Activated CD4-positive, alpha-beta T cell treated with anti-CD3 and anti-CD28 coated beads for 36 hours (primary cell): ENCODE results near the gene LSM10. TPM values are rescaled to one million over a fixed set of nuclear protein-coding genes. Genes with fewer than 3 reads are reported as not detected.
A peak's percentile ranks its signal among the peaks of the same experiment; 100 is the strongest.

Experiments
- ATAC-seq: fragments of 200-7000 bp; cut with Tn5 transposase; one replicate; pipeline ENCODE4 v1.10.0; 2021; ENCODE audit warnings: mild to moderate bottlenecking, moderate library complexity
- CTCF ChIA-PET: fragments of 350-600 bp; sonication (Branson Sonifier 250); formaldehyde crosslinking; loops from one replicate; lab custom pipeline; 2021; ENCODE audit warnings: antibody characterized with exemption; lab: Charles Lee
- POLR2A ChIA-PET: fragments of 350-600 bp; sonication (Branson Sonifier 250); formaldehyde crosslinking; loops from one replicate; lab custom pipeline; 2021; ENCODE audit warnings: antibody characterized with exemption, inconsistent platforms; lab: Charles Lee
- DNase-seq: peaks from one replicate; pipeline ENCODE4 v3.0.0-alpha.2; 2020
- H3K27ac Mint-ChIP-seq: one replicate; pipeline ENCODE4 v1.8.0; 2021; ENCODE audit warnings: mixed read lengths
- H3K27me3 Mint-ChIP-seq: one replicate; pipeline ENCODE4 v1.8.0; 2021; ENCODE audit warnings: mixed read lengths
- H3K36me3 Mint-ChIP-seq: one replicate; pipeline ENCODE4 v1.8.0; 2021; ENCODE audit warnings: low read depth, mixed read lengths
- H3K4me1 Mint-ChIP-seq: one replicate; pipeline ENCODE4 v1.8.0; 2021; ENCODE audit warnings: mixed read lengths
- H3K4me3 Mint-ChIP-seq: one replicate; pipeline ENCODE4 v1.8.0; 2021; ENCODE audit warnings: mild to moderate bottlenecking, moderate library complexity, mixed read lengths
- H3K9me3 Mint-ChIP-seq: one replicate; pipeline ENCODE4 v1.8.0; 2021; ENCODE audit warnings: low read depth, mixed read lengths
- intact Hi-C, 2 experiments: fragments of 100-400 bp; cut with DNase I in 1 of 2; cut with micrococcal nuclease in 1 of 2; formaldehyde crosslinking; loops; one replicate each; pipeline versions ENCODE4 v1.14.2 to v1.15.1; 2022 to 2024; cut with DNase I, micrococcal nuclease
- total RNA-seq, 2 experiments: library from RNA; stranded (reverse); gene quantifications; one replicate each; pipeline ENCODE4 v1.2.3, GENCODE V29; 2021

LSM10 gene
- total RNA-seq, 2 experiments from 2014 or later = 40.6 to 44.0 TPM

- peak overlapping the region; percentile 44 for H3K4me3 Mint-ChIP-seq
- peak overlapping the region; percentile 91 for H3K27ac Mint-ChIP-seq
- H3K36me3 Mint-ChIP-seq = no peaks in the 10 kb centered on the region
- H3K4me1 Mint-ChIP-seq = peaks cover 21% of the 10 kb centered on the region
- intact Hi-C loops = loop anchor here (1.0 to 2.0 kb wide), 3 partner anchors 15 to 26 kb away; partner anchors contain the start of gene LSM10 (in 2 of the 2)
- no peaks in the 10 kb centered on the region for H3K9me3 Mint-ChIP-seq
- CTCF ChIA-PET = interaction anchor here (0.7 to 1.2 kb wide), 6 partner anchors 8 to 126 kb away, joined by 3 to 4 read pairs (median 3); no protein-coding TSS in a partner anchor
- H3K27me3 Mint-ChIP-seq = no peaks in the 10 kb centered on the region
- peak; percentile 98 for ATAC-seq
- peak; percentile 82 for DNase-seq
- POLR2A ChIA-PET = interaction anchor here (0.6 to 1.6 kb wide), 4 partner anchors 25 to 262 kb away, joined by 3 to 10 read pairs (median 4); partner anchors contain the start of genes EVA1B and TRAPPC3
Observed at GRCh38 chr1:36411674-36412648, 14.3 kb upstream of the LSM10 start.

GRCh38 chr1:36408479-36408878 is 10.8 kb upstream of the LSM10 start:
- Mint-ChIP-seq H3K4me3 (no peak overlapping the region), H3K27me3 (no peaks in the 10 kb centered on the region), H3K9me3 (no peaks in the 10 kb centered on the region), H3K36me3 (no peaks in the 10 kb centered on the region), H3K27ac (no peak overlapping the region), H3K4me1 (peaks cover 21% of the 10 kb centered on the region)
- no peak for ATAC-seq
- POLR2A ChIA-PET = no interaction called here
- intact Hi-C loops = no loop called here
- CTCF ChIA-PET = interaction anchor here (0.7 to 1.3 kb wide), 4 partner anchors 10 to 259 kb away, joined by 3 to 5 read pairs (median 3); no protein-coding TSS in a partner anchor
- no peak for DNase-seq

GRCh38 chr1:36406440-36406839 is 8.7 kb upstream of the LSM10 start:
- ATAC-seq = no peak
- no peak overlapping the region for H3K27ac Mint-ChIP-seq
- POLR2A ChIA-PET = no interaction called here

GRCh38 chr1:36402504-36402890 is 4.8 kb upstream of the LSM10 start:
- Mint-ChIP-seq H3K4me1 (peaks cover 12% of the 10 kb centered on the region), H3K27me3 (no peaks in the 10 kb centered on the region), H3K4me3 (no peak overlapping the region), H3K9me3 (no peaks in the 10 kb centered on the region), H3K36me3 (no peaks in the 10 kb centered on the region), H3K27ac (no peak overlapping the region)
- DNase-seq (no peak), ATAC-seq (no peak)
- CTCF ChIA-PET = interaction anchor here (0.6 to 1.3 kb wide), 2 partner anchors 17 to 132 kb away, joined by 3 to 4 read pairs; no protein-coding TSS in a partner anchor
- intact Hi-C loops = no loop called here
- POLR2A ChIA-PET = no interaction called here

More at GRCh38 chr1:36406440-36406839, 8.7 kb upstream of the LSM10 start:
- Mint-ChIP-seq H3K36me3 (no peaks in the 10 kb centered on the region), H3K4me1 (peaks cover 9% of the 10 kb centered on the region), H3K27me3 (no peaks in the 10 kb centered on the region), H3K4me3 (no peak overlapping the region), H3K9me3 (no peaks in the 10 kb centered on the region)
- intact Hi-C loops = no loop called here
- CTCF ChIA-PET = no interaction called here
- DNase-seq = no peak

GRCh38 chr1:36401602-36402503 is 4.1 kb upstream of the LSM10 start:
- Mint-ChIP-seq H3K27ac (no peak overlapping the region), H3K9me3 (no peaks in the 10 kb centered on the region), H3K4me3 (peak overlapping the region; percentile 23), H3K27me3 (no peaks in the 10 kb centered on the region), H3K4me1 (peaks cover 15% of the 10 kb centered on the region), H3K36me3 (no peaks in the 10 kb centered on the region)
- intact Hi-C loops = no loop called here
- ChIA-PET POLR2A (interaction anchor here (1.1 kb wide), 1 partner anchor 17 kb away, joined by 4 read pairs; no protein-coding TSS in a partner anchor), CTCF (interaction anchor here (0.6 to 1.4 kb wide), 4 partner anchors 18 to 132 kb away, joined by 3 to 5 read pairs (median 4); no protein-coding TSS in a partner anchor)
- DNase-seq = no peak
- ATAC-seq = no peak

- H3K4me3 Mint-ChIP-seq = peak overlapping the region; percentile 23
- intact Hi-C loops = no loop called here
- peak; percentile 36 for ATAC-seq
- H3K9me3 Mint-ChIP-seq = no peaks in the 10 kb centered on the region
- peaks cover 4% of the 10 kb centered on the region for H3K36me3 Mint-ChIP-seq
- POLR2A ChIA-PET = interaction anchor here (1.0 to 1.1 kb wide), 2 partner anchors 15 to 16 kb away, joined by 3 to 4 read pairs; no protein-coding TSS in a partner anchor
- no peak overlapping the region for H3K27ac Mint-ChIP-seq
- no peaks in the 10 kb centered on the region for H3K27me3 Mint-ChIP-seq
- H3K4me1 Mint-ChIP-seq = peaks cover 22% of the 10 kb centered on the region
- CTCF ChIA-PET = interaction anchor here (0.8 to 1.5 kb wide), 5 partner anchors 9 to 251 kb away, joined by 3 to 5 read pairs (median 3); partner anchors contain the start of gene TRAPPC3
- DNase-seq = peak; percentile 78
Observed at GRCh38 chr1:36400825-36401601, 3.3 kb upstream of the LSM10 start.

GRCh38 chr1:36400514-36400824 is 2.8 kb upstream of the LSM10 start:
- H3K36me3 Mint-ChIP-seq = peaks cover 4% of the 10 kb centered on the region
- ChIA-PET POLR2A (interaction anchor here (1.0 to 1.1 kb wide), 2 partner anchors 14 to 16 kb away, joined by 3 to 4 read pairs; no protein-coding TSS in a partner anchor), CTCF (interaction anchor here (0.8 to 1.5 kb wide), 5 partner anchors 10 to 251 kb away, joined by 3 to 5 read pairs (median 3); partner anchors contain the start of gene TRAPPC3)
- DNase-seq = no peak
- ATAC-seq = no peak
- peaks cover 22% of the 10 kb centered on the region for H3K4me1 Mint-ChIP-seq
- intact Hi-C loops = no loop called here
- no peak overlapping the region for H3K27ac Mint-ChIP-seq
- no peaks in the 10 kb centered on the region for H3K27me3 Mint-ChIP-seq
- H3K9me3 Mint-ChIP-seq = no peaks in the 10 kb centered on the region
- no peak overlapping the region for H3K4me3 Mint-ChIP-seq

- Mint-ChIP-seq H3K4me3 (peak overlapping the region; percentile 90), H3K36me3 (peaks cover 9% of the 10 kb centered on the region), H3K27ac (peak overlapping the region; percentile 99), H3K4me1 (peaks cover 25% of the 10 kb centered on the region), H3K27me3 (no peaks in the 10 kb centered on the region), H3K9me3 (no peaks in the 10 kb centered on the region)
- DNase-seq (no peak), ATAC-seq (no peak)
- intact Hi-C loops = loop anchor here in 1 of 2 experiments (10.0 kb wide), 1 partner anchor 1204 kb away; the partner anchor contains the start of gene SFPQ
- POLR2A ChIA-PET = interaction anchor here (1.2 to 3.7 kb wide), 2 partner anchors 12 to 248 kb away, joined by 4 to 24 read pairs; no protein-coding TSS in a partner anchor
- CTCF ChIA-PET = interaction anchor here (0.6 to 2.4 kb wide), 7 partner anchors 12 to 276 kb away, joined by 3 to 15 read pairs (median 4); no protein-coding TSS in a partner anchor
Observed at GRCh38 chr1:36398370-36398977, 766 bp upstream of the LSM10 start.

- Mint-ChIP-seq H3K27me3 (no peaks in the 10 kb centered on the region), H3K9me3 (no peaks in the 10 kb centered on the region), H3K36me3 (peaks cover 19% of the 10 kb centered on the region), H3K27ac (peak overlapping the region; percentile 99), H3K4me1 (peaks cover 25% of the 10 kb centered on the region), H3K4me3 (peak overlapping the region; percentile 90)
- POLR2A ChIA-PET = interaction anchor here (0.6 to 3.7 kb wide), 3 partner anchors 10 to 146 kb away, joined by 3 to 24 read pairs (median 3); no protein-coding TSS in a partner anchor
- intact Hi-C loops = loop anchor here (1.0 to 10.0 kb wide), 8 partner anchors 11 to 1202 kb away; partner anchors contain the start of genes MRPS15 (in 1 of the 2), OSCP1 (in 1 of the 2), SFPQ (in 1 of the 2) and THRAP3 (in 1 of the 2)
- peak; percentile 52 for ATAC-seq
- no peak for DNase-seq
- CTCF ChIA-PET = interaction anchor here (0.7 to 2.4 kb wide), 5 partner anchors 8 to 107 kb away, joined by 3 to 15 read pairs (median 4); no protein-coding TSS in a partner anchor
Observed at GRCh38 chr1:36397083-36397377, 678 bp downstream of the LSM10 start.
